WTC11 (cell line): Measurements from ENCODE around the gene FHIT. TPM values are rescaled to one million over a fixed set of nuclear protein-coding genes. Genes with fewer than 3 reads are reported as not detected.

ENCODE experiments used
- ATAC-seq: fragments of 200-7000 bp; cut with Tn5 transposase; 2 replicates; pipeline ENCODE4 v1.10.0; 2021; ENCODE audit warnings: mild to moderate bottlenecking, moderate library complexity
- CTCF ChIA-PET: fragments of 300-600 bp; sonication (Branson Sonifier 250); formaldehyde crosslinking; loops from one replicate; lab custom pipeline; 2021; ENCODE audit warnings: antibody characterized with exemption; lab: Charles Lee
- POLR2A ChIA-PET: fragments of 350-600 bp; sonication (Branson Sonifier 250); formaldehyde crosslinking; loops from one replicate; lab custom pipeline; 2021; ENCODE audit warnings: antibody characterized with exemption; lab: Charles Lee
- DNase-seq: peaks from one replicate; pipeline ENCODE4 v3.0.0; 2021; ENCODE audit warnings: low spot score
- H3K27ac Mint-ChIP-seq: 2 replicates; pipeline ENCODE4 v1.8.0; 2021; ENCODE audit warnings: mixed read lengths
- H3K27me3 Mint-ChIP-seq: 2 replicates; pipeline ENCODE4 v1.8.0; 2021; ENCODE audit warnings: low read depth, mild to moderate bottlenecking, moderate library complexity, mixed read lengths
- H3K36me3 Mint-ChIP-seq: 2 replicates; pipeline ENCODE4 v1.8.0; 2021; ENCODE audit warnings: mixed read lengths
- H3K4me1 Mint-ChIP-seq: 2 replicates; pipeline ENCODE4 v1.8.0; 2022; ENCODE audit warnings: mixed read lengths
- H3K4me3 Mint-ChIP-seq: 2 replicates; pipeline ENCODE4 v1.8.0; 2021; ENCODE audit warnings: mild to moderate bottlenecking, moderate library complexity, mixed read lengths
- H3K9me3 Mint-ChIP-seq: 2 replicates; pipeline ENCODE4 v1.8.0; 2021; ENCODE audit warnings: mixed read lengths
- FOXP1 ChIP-seq: sonication (generic); formaldehyde crosslinking; IDR thresholded peaks from 2 replicates; pipeline ENCODE4 v1.8.0; 2022; ENCODE audit warnings: missing genetic modification reagents, mild to moderate bottlenecking, moderate library complexity, borderline replicate concordance
- PRRX2 ChIP-seq: fragments of 250-450 bp; sonication (Bioruptor Pico); IDR thresholded peaks from 2 replicates; pipeline ENCODE4 v1.8.0; 2021; ENCODE audit warnings: mild to moderate bottlenecking
- TEAD1 ChIP-seq: sonication (generic); formaldehyde crosslinking; IDR thresholded peaks from 2 replicates; pipeline ENCODE4 v1.8.0; 2022; ENCODE audit warnings: mild to moderate bottlenecking, missing genetic modification reagents
- total RNA-seq: library from RNA; stranded (reverse); gene quantifications from 3 replicates; pipeline ENCODE4 v1.2.3, GENCODE V29; 2021
- TF ChIP-seq, protein P1 (sequence below): fragments of 250-450 bp; sonication (Bioruptor Pico); IDR thresholded peaks from 2 replicates; pipeline ENCODE4 v1.9.0; 2021; ENCODE audit warnings: moderate library complexity, mild to moderate bottlenecking, inconsistent platforms, borderline replicate concordance
- TF ChIP-seq, protein P2 (sequence below): sonication (generic); formaldehyde crosslinking; IDR thresholded peaks from 2 replicates; pipeline ENCODE4 v1.8.1; 2022; ENCODE audit warnings: missing genetic modification reagents, borderline replicate concordance
- TF ChIP-seq, protein P3 (sequence below): sonication (generic); formaldehyde crosslinking; IDR thresholded peaks from 2 replicates; pipeline ENCODE4 v1.8.1; 2023; ENCODE audit warnings: mild to moderate bottlenecking, missing genetic modification reagents, moderate library complexity
- TF ChIP-seq, protein P4 (sequence below): fragments of 250-450 bp; sonication (Bioruptor Pico); IDR thresholded peaks from 2 replicates; pipeline ENCODE4 v1.9.0; 2021; ENCODE audit warnings: mild to moderate bottlenecking
- TF ChIP-seq, protein P5 (sequence below): fragments of 250-450 bp; sonication (Bioruptor Pico); conservative IDR thresholded peaks from 2 replicates; pipeline ENCODE4 v1.9.0; 2021; ENCODE audit warnings: mild to moderate bottlenecking
- TF ChIP-seq, protein P6 (sequence below): sonication (generic); formaldehyde crosslinking; IDR thresholded peaks from 2 replicates; pipeline ENCODE4 v1.8.0; 2022; ENCODE audit warnings: mild to moderate bottlenecking, missing genetic modification reagents
- TF ChIP-seq, protein P7 (sequence below): fragments of 250-450 bp; sonication (Bioruptor Pico); IDR thresholded peaks from 2 replicates; pipeline ENCODE4 v2.1.2; 2022; ENCODE audit warnings: mild to moderate bottlenecking, moderate library complexity
- TF ChIP-seq, protein P8 (sequence below): sonication (generic); formaldehyde crosslinking; conservative IDR thresholded peaks from 2 replicates; pipeline ENCODE4 v1.8.1; 2023; ENCODE audit warnings: mild to moderate bottlenecking, low read depth, missing genetic modification reagents, moderate library complexity

Gene FHIT
- total RNA-seq, 1 experiment from 2014 or later: 2.6 TPM

DNA sequence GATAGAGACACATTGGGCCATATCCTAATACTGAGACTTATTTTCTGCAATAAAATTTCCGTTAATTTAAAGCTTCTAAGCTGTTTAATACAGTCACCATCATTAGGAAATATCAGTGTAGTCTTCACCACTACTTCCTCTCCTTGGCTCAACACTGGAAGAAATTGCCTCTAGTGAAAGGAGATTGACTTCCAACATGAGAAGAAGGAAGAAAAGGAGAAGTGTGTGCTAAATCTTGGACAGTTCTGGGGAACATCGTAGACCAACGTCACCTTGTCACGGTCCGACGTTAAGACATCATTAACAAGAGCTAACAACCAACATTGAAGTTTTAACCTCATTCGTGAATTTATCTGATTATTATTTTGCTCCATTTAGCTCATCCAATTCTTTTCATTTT lies 1214.4 kb downstream of the FHIT start:
- ATAC-seq (no peak), DNase-seq (no peak)
- H3K4me1 Mint-ChIP-seq: no peaks in the 10 kb centered on the region
- H3K36me3 Mint-ChIP-seq: no peaks in the 10 kb centered on the region
- H3K27ac Mint-ChIP-seq: no peak overlapping the region
- ChIA-PET CTCF (no interaction called here), POLR2A (no interaction called here)
- H3K4me3 Mint-ChIP-seq: no peak overlapping the region
- peaks cover 4% of the 10 kb centered on the region; the same call in 1 of the 2 replicates for H3K9me3 Mint-ChIP-seq
- no peaks in the 10 kb centered on the region for H3K27me3 Mint-ChIP-seq
- TF ChIP-seq, protein P1, sequence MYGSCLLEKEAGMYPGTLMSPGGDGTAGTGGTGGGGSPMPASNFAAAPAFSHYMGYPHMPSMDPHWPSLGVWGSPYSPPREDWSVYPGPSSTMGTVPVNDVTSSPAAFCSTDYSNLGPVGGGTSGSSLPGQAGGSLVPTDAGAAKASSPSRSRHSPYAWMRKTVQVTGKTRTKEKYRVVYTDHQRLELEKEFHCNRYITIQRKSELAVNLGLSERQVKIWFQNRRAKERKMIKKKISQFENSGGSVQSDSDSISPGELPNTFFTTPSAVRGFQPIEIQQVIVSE (CRISPR knock-in tag): no peak
- TF ChIP-seq TEAD1 (CRISPR knock-in tag) (no peak), FOXP1 (CRISPR knock-in tag) (no peak), PRRX2 (CRISPR knock-in tag) (no peak)
- TF ChIP-seq, protein P2, sequence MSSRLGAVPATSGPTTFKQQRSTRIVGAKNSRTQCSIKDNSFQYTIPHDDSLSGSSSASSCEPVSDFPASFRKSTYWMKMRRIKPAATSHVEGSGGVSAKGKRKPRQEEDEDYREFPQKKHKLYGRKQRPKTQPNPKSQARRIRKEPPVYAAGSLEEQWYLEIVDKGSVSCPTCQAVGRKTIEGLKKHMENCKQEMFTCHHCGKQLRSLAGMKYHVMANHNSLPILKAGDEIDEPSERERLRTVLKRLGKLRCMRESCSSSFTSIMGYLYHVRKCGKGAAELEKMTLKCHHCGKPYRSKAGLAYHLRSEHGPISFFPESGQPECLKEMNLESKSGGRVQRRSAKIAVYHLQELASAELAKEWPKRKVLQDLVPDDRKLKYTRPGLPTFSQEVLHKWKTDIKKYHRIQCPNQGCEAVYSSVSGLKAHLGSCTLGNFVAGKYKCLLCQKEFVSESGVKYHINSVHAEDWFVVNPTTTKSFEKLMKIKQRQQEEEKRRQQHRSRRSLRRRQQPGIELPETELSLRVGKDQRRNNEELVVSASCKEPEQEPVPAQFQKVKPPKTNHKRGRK: no peak
- TF ChIP-seq, protein P3, sequence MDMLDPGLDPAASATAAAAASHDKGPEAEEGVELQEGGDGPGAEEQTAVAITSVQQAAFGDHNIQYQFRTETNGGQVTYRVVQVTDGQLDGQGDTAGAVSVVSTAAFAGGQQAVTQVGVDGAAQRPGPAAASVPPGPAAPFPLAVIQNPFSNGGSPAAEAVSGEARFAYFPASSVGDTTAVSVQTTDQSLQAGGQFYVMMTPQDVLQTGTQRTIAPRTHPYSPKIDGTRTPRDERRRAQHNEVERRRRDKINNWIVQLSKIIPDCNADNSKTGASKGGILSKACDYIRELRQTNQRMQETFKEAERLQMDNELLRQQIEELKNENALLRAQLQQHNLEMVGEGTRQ (CRISPR knock-in tag): no peak
- TF ChIP-seq, protein P4, sequence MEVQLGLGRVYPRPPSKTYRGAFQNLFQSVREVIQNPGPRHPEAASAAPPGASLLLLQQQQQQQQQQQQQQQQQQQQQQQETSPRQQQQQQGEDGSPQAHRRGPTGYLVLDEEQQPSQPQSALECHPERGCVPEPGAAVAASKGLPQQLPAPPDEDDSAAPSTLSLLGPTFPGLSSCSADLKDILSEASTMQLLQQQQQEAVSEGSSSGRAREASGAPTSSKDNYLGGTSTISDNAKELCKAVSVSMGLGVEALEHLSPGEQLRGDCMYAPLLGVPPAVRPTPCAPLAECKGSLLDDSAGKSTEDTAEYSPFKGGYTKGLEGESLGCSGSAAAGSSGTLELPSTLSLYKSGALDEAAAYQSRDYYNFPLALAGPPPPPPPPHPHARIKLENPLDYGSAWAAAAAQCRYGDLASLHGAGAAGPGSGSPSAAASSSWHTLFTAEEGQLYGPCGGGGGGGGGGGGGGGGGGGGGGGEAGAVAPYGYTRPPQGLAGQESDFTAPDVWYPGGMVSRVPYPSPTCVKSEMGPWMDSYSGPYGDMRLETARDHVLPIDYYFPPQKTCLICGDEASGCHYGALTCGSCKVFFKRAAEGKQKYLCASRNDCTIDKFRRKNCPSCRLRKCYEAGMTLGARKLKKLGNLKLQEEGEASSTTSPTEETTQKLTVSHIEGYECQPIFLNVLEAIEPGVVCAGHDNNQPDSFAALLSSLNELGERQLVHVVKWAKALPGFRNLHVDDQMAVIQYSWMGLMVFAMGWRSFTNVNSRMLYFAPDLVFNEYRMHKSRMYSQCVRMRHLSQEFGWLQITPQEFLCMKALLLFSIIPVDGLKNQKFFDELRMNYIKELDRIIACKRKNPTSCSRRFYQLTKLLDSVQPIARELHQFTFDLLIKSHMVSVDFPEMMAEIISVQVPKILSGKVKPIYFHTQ (CRISPR knock-in tag): no peak
- TF ChIP-seq, protein P5, sequence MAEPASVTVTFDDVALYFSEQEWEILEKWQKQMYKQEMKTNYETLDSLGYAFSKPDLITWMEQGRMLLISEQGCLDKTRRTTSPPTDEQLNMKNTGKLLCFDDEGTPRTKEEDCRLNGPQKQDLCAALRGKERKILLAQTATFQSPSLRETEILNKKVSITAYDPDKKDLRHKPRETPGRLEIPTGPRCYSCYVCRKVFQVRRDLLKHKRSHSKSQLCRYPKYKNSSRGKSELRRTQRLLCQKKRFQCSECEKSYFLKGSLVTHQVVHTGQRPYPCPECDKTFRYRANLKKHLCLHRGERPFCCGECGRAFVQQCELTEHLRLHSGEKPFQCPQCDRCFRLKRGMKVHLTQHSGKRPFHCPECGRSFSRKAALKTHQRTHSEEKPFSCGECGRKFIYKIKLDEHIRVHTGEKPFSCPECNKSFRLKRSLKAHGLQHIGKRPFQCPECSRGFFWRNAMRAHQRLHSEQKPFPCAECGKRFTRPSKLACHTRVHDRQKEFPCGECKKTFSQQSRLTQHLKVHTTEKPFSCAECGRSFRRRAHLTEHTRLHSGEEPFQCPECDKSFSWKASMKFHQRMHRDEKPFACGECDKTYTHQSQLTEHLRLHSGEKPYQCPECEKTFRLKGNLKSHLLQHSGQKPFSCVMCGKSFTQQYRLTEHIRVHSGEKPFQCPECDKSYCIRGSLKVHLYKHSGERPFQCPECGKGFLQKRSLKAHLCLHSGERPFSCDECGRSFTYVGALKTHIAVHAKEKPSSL (CRISPR knock-in tag): no peak
- TF ChIP-seq, protein P6, sequence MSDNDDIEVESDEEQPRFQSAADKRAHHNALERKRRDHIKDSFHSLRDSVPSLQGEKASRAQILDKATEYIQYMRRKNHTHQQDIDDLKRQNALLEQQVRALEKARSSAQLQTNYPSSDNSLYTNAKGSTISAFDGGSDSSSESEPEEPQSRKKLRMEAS: no peak
- TF ChIP-seq, protein P7, sequence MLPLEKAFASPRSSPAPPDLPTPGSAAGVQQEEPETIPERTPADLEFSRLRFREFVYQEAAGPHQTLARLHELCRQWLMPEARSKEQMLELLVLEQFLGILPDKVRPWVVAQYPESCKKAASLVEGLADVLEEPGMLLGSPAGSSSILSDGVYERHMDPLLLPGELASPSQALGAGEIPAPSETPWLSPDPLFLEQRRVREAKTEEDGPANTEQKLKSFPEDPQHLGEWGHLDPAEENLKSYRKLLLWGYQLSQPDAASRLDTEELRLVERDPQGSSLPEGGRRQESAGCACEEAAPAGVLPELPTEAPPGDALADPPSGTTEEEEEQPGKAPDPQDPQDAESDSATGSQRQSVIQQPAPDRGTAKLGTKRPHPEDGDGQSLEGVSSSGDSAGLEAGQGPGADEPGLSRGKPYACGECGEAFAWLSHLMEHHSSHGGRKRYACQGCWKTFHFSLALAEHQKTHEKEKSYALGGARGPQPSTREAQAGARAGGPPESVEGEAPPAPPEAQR (CRISPR knock-in tag): no peak
- TF ChIP-seq, protein P8, sequence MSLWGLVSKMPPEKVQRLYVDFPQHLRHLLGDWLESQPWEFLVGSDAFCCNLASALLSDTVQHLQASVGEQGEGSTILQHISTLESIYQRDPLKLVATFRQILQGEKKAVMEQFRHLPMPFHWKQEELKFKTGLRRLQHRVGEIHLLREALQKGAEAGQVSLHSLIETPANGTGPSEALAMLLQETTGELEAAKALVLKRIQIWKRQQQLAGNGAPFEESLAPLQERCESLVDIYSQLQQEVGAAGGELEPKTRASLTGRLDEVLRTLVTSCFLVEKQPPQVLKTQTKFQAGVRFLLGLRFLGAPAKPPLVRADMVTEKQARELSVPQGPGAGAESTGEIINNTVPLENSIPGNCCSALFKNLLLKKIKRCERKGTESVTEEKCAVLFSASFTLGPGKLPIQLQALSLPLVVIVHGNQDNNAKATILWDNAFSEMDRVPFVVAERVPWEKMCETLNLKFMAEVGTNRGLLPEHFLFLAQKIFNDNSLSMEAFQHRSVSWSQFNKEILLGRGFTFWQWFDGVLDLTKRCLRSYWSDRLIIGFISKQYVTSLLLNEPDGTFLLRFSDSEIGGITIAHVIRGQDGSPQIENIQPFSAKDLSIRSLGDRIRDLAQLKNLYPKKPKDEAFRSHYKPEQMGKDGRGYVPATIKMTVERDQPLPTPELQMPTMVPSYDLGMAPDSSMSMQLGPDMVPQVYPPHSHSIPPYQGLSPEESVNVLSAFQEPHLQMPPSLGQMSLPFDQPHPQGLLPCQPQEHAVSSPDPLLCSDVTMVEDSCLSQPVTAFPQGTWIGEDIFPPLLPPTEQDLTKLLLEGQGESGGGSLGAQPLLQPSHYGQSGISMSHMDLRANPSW (CRISPR knock-in tag): no peak
